ENCODE results near the gene STYX. TPM values are rescaled to one million over a fixed set of nuclear protein-coding genes. Genes with fewer than 3 reads are reported as not detected.
"Not testable (repeated sequence)": the region's sequence is repeated elsewhere in the genome, so short reads cannot be mapped to it uniquely, and the experiment has no call there.

STYX gene
- total RNA-seq, 6 donors from 2014 or later: 3.0 to 16.5 (median 10.4) TPM

DNA sequence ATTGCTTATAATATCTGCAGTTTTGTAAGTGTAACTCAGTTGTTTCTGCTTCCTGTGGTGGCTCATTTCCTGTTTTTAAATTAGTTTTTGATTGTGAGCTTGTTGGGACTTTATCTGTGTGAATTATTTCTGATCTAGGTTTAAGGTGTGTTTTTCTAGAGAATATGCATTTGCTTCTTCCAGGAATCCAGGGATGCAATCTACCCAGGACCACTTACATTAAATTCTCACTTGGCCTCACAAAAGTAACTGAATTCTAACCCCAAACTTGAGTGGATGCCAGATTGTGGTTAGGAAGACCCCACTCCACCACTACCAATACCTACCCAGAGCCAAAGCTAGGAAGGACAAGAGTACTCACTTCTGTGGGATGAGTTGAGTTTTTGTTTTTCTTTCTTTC, 11.9 kb downstream of the STYX start:
- no peaks in the 10 kb centered on the region for H3K9me3 ChIP-seq
- TF ChIP-seq POLR2AphosphoS5 (IDR thresholded peaks at IDR 0.05) (no peak), POLR2A (IDR thresholded peaks at IDR 0.05) (no peak), EP300 (IDR thresholded peaks at IDR 0.05) (no peak)
- TF ChIP-seq, protein P1, sequence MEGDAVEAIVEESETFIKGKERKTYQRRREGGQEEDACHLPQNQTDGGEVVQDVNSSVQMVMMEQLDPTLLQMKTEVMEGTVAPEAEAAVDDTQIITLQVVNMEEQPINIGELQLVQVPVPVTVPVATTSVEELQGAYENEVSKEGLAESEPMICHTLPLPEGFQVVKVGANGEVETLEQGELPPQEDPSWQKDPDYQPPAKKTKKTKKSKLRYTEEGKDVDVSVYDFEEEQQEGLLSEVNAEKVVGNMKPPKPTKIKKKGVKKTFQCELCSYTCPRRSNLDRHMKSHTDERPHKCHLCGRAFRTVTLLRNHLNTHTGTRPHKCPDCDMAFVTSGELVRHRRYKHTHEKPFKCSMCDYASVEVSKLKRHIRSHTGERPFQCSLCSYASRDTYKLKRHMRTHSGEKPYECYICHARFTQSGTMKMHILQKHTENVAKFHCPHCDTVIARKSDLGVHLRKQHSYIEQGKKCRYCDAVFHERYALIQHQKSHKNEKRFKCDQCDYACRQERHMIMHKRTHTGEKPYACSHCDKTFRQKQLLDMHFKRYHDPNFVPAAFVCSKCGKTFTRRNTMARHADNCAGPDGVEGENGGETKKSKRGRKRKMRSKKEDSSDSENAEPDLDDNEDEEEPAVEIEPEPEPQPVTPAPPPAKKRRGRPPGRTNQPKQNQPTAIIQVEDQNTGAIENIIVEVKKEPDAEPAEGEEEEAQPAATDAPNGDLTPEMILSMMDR (IDR thresholded peaks at IDR 0.05): no peak
- DNase-seq (no peak), ATAC-seq (ENCODE audit: low FRiP score in 2 of 2) (no peak)
- no peak overlapping the region for H3K4me3 ChIP-seq
- peaks cover 0 to 14% (median 0%) of the 10 kb centered on the region in 4 donors for H3K36me3 ChIP-seq
- no peaks in the 10 kb centered on the region for H3K27me3 ChIP-seq
- peak overlapping the region; percentile 29 to 71 (median 62) for H3K27ac ChIP-seq
- H3K4me1 ChIP-seq: peaks cover 13 to 24% (median 14%) of the 10 kb centered on the region in 4 donors

GRCh38 chr14:52748647-52749292, 18.8 kb downstream of the STYX start:
- TF ChIP-seq, protein P1 (IDR thresholded peaks at IDR 0.05): no peak
- TF ChIP-seq EP300 (IDR thresholded peaks at IDR 0.05) (no peak), POLR2AphosphoS5 (IDR thresholded peaks at IDR 0.05) (no peak), POLR2A (IDR thresholded peaks at IDR 0.05) (no peak)
- no peak for ATAC-seq (ENCODE audit: low FRiP score in 2 of 2)
- WGBS, 2 donors: 74 to 76% methylated on average over 8 of the region's 8 CpGs
- H3K4me3 ChIP-seq: no peak overlapping the region
- H3K4me1 ChIP-seq: no peaks in the 10 kb centered on the region
- H3K27me3 ChIP-seq: no peaks in the 10 kb centered on the region
- H3K36me3 ChIP-seq: peaks cover 0 to 57% (median 18%) of the 10 kb centered on the region in 4 donors
- no peak overlapping the region for H3K27ac ChIP-seq
- no peak for DNase-seq
- H3K9me3 ChIP-seq: no peaks in the 10 kb centered on the region

DNA sequence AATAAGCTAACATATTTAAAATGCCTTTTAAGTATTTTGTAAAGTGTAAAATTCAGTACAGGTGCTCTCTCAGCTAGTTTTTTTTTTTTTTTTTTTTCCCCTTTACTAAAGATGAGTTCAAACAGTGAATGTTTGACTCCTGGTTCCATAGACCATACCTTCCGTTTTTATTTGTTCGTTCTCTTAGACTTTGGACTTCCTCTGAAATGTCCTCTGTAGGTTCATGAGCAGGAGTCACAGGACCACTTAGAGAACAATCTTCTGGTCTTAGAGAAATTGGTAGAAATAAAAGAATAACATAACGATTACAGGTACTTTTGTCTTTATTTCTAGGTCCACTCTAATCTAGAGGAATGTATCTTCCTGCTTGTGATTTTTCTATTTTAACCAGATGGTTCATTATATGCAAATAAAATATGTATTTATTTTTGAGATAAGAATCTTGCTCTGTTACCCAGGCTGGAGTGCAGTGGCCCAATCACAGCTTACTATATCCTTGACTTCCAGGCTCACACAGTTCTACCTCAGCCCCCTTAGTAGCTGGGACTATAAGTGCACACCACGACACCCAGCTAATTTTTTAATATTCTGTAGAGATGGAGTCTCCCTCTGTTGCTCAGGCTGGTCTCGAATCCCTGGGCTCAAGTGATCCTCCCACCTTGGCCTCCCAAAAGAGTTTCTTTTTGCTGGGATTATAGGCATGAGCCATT, 25.8 kb downstream of the STYX start:
- Histone ChIP-seq H3K36me3 (peaks cover 0 to 34% (median 15%) of the 10 kb centered on the region in 4 donors), H3K27ac (no peak overlapping the region), H3K9me3 (no peaks in the 10 kb centered on the region), H3K4me1 (no peaks in the 10 kb centered on the region), H3K4me3 (no peak overlapping the region), H3K27me3 (no peaks in the 10 kb centered on the region)
- WGBS, 2 donors: 92 to 96% methylated on average over 5 of the region's 5 CpGs
- DNase-seq: no peak
- ATAC-seq (ENCODE audit: low FRiP score in 2 of 2): no peak
- TF ChIP-seq POLR2AphosphoS5 (IDR thresholded peaks at IDR 0.05) (no peak), EP300 (IDR thresholded peaks at IDR 0.05) (no peak), POLR2A (IDR thresholded peaks at IDR 0.05) (no peak)
- TF ChIP-seq, protein P1 (IDR thresholded peaks at IDR 0.05): no peak

- no peak for ATAC-seq (ENCODE audit: low FRiP score in 2 of 2)
- Histone ChIP-seq H3K27me3 (no peaks in the 10 kb centered on the region), H3K4me3 (no peak overlapping the region)
Measured at GRCh38 chr14:52759145-52759544, 29.2 kb downstream of the STYX start.

DNA sequence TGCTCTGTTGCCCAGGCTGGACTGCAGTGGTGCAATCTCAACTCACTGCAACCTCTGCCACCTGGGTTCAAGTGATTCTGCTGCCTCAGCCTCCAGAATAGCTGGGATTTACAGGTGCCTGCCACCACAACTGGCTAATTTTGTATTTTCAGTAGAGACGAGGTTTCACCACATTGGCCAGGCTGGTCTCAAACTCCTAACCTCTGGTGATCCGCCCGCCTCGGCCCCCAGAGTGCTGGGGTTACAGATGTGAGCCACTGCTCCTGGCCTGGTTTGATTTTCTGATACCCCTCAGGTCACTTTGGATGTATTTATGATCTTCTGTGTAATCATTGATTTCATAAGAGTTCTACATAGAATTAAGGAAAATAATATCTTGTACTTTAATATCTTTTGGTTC, 33.0 kb downstream of the STYX start:
- DNase-seq: peak in 1 of 2 donors; percentile 32
- not testable (repeated sequence) for ATAC-seq (ENCODE audit: low FRiP score in 2 of 2); H3K9me3 ChIP-seq; H3K27ac ChIP-seq; H3K4me3 ChIP-seq; H3K4me1 ChIP-seq; H3K27me3 ChIP-seq
- 94 to 100% methylated on average over 4 of the region's 4 CpGs for WGBS, 2 donors
- peaks cover 0 to 42% (median 16%) of the 10 kb centered on the region in 4 donors for H3K36me3 ChIP-seq

More at GRCh38 chr14:52759145-52759544, 29.2 kb downstream of the STYX start:
- H3K27ac ChIP-seq: no peak overlapping the region
- no peaks in the 10 kb centered on the region for H3K4me1 ChIP-seq
- WGBS, 2 donors: 100% methylated on average over 1 of the region's 1 CpG
- H3K9me3 ChIP-seq: no peaks in the 10 kb centered on the region
- H3K36me3 ChIP-seq: peaks cover 0 to 28% (median 12%) of the 10 kb centered on the region in 4 donors
- DNase-seq: no peak
- TF ChIP-seq POLR2AphosphoS5 (IDR thresholded peaks at IDR 0.05) (no peak), POLR2A (IDR thresholded peaks at IDR 0.05) (no peak), EP300 (IDR thresholded peaks at IDR 0.05) (no peak)
- TF ChIP-seq, protein P1 (IDR thresholded peaks at IDR 0.05): no peak

All from upper lobe of left lung (tissue), 6 donors.